ENCODE measurements around the gene KPNA5.

Gene KPNA5

GRCh38 chr6:116745176-116745575 is 64.2 kb downstream of the KPNA5 start:
- Histone ChIP-seq H2BK15ac (ENCODE audit: low read depth, poor library complexity, severe bottlenecking) (no peak overlapping the region), H4K91ac (ENCODE audit: low read length) (no peak overlapping the region)

GRCh38 chr6:116761779-116762178 is 80.8 kb downstream of the KPNA5 start:
- peaks cover 12 to 13% of the 10 kb centered on the region in 2 experiments for H3K27me3 ChIP-seq (ENCODE audit: control insufficient read depth in 1 of 2, insufficient read depth in 1 of 2, low read length in 2 of 2)
- H3K9me3 ChIP-seq (ENCODE audit: control insufficient read depth, low read length), result no peaks in the 10 kb centered on the region
- no peak overlapping the region for H3K18ac ChIP-seq (ENCODE audit: low read depth in 1 of 2, low read length in 2 of 2)
- H3K79me1 ChIP-seq (replicated peaks; ENCODE audit: low read length, poor library complexity, severe bottlenecking), result no peaks in the 10 kb centered on the region
- no peaks in the 10 kb centered on the region for H3K36me3 ChIP-seq (ENCODE audit: control insufficient read depth in 1 of 2, insufficient read depth in 2 of 2, low read depth in 1 of 2, low read length in 2 of 2)
- H3K27ac ChIP-seq (ENCODE audit: low read length, poor library complexity, severe bottlenecking), result no peak overlapping the region
- H3K14ac ChIP-seq (ENCODE audit: low read length in 2 of 2), result no peak overlapping the region
- H2BK12ac ChIP-seq (ENCODE audit: low read length in 2 of 2), result no peak overlapping the region
- WGBS, result 56% methylated on average over 3 of the region's 4 CpGs
- no peak overlapping the region for H2AK5ac ChIP-seq (ENCODE audit: low read length, severe bottlenecking)
- H3K9ac ChIP-seq (ENCODE audit: low read length), result no peak overlapping the region
- peaks cover 12% of the 10 kb centered on the region for H3K4me1 ChIP-seq (ENCODE audit: control insufficient read depth, insufficient read depth, low read depth, low read length)
- no peak overlapping the region for H2BK5ac ChIP-seq (ENCODE audit: low read depth, low read length, poor library complexity, severe bottlenecking)
- H4K8ac ChIP-seq (ENCODE audit: low read length), result no peak overlapping the region
- H3K23ac ChIP-seq (ENCODE audit: low read length in 2 of 2), result no peak overlapping the region
- H4K91ac ChIP-seq (ENCODE audit: low read length), result no peak overlapping the region
- H2AFZ ChIP-seq (ENCODE audit: low read depth, low read length), result no peak overlapping the region
- no peak overlapping the region for H2BK15ac ChIP-seq (ENCODE audit: low read depth, poor library complexity, severe bottlenecking)
- no peak overlapping the region for H2BK120ac ChIP-seq (ENCODE audit: low read depth, low read length)
- H3K4me3 ChIP-seq (ENCODE audit: insufficient read depth in 1 of 2, low read depth in 1 of 2, low read length in 2 of 2), result no peak overlapping the region
- no peak overlapping the region for H3K4me2 ChIP-seq (ENCODE audit: low read length, poor library complexity, severe bottlenecking)
- DNase-seq, result no peak
- no peak overlapping the region for H3K4ac ChIP-seq (ENCODE audit: low read depth in 1 of 2, low read length in 2 of 2)

More at GRCh38 chr6:116745176-116745575, 64.2 kb downstream of the KPNA5 start:
- Histone ChIP-seq H4K8ac (ENCODE audit: low read length) (no peak overlapping the region), H3K79me1 (replicated peaks; ENCODE audit: low read length, poor library complexity, severe bottlenecking) (no peaks in the 10 kb centered on the region), H2BK12ac (ENCODE audit: low read length in 2 of 2) (no peak overlapping the region), H3K36me3 (ENCODE audit: control insufficient read depth in 1 of 2, insufficient read depth in 2 of 2, low read depth in 1 of 2, low read length in 2 of 2) (no peaks in the 10 kb centered on the region), H3K23ac (ENCODE audit: low read length in 2 of 2) (no peak overlapping the region), H3K4me2 (ENCODE audit: low read length, poor library complexity, severe bottlenecking) (no peak overlapping the region), H3K18ac (ENCODE audit: low read depth in 1 of 2, low read length in 2 of 2) (no peak overlapping the region), H3K4ac (ENCODE audit: low read depth in 1 of 2, low read length in 2 of 2) (no peak overlapping the region), H3K27ac (ENCODE audit: low read length, poor library complexity, severe bottlenecking) (no peak overlapping the region), H3K9me3 (ENCODE audit: control insufficient read depth, low read length) (peaks cover 9% of the 10 kb centered on the region), H2AFZ (ENCODE audit: low read depth, low read length) (no peak overlapping the region), H2BK120ac (ENCODE audit: low read depth, low read length) (no peak overlapping the region), H2BK5ac (ENCODE audit: low read depth, low read length, poor library complexity, severe bottlenecking) (no peak overlapping the region), H2AK5ac (ENCODE audit: low read length, severe bottlenecking) (no peak overlapping the region), H3K9ac (ENCODE audit: low read length) (no peak overlapping the region), H3K27me3 (ENCODE audit: control insufficient read depth in 1 of 2, insufficient read depth in 1 of 2, low read length in 2 of 2) (no peaks in the 10 kb centered on the region), H3K14ac (ENCODE audit: low read length in 2 of 2) (no peak overlapping the region), H3K4me1 (ENCODE audit: control insufficient read depth, insufficient read depth, low read depth, low read length) (no peaks in the 10 kb centered on the region), H3K4me3 (ENCODE audit: insufficient read depth in 1 of 2, low read depth in 1 of 2, low read length in 2 of 2) (no peak overlapping the region)
- 58% methylated on average over 3 of the region's 5 CpGs for WGBS
- DNase-seq, result no peak

- H3K18ac ChIP-seq (ENCODE audit: low read depth in 1 of 2, low read length in 2 of 2), result no peak overlapping the region
- peaks cover 13 to 17% of the 10 kb centered on the region in 2 experiments for H3K27me3 ChIP-seq (ENCODE audit: control insufficient read depth in 1 of 2, insufficient read depth in 1 of 2, low read length in 2 of 2)
- H3K14ac ChIP-seq (ENCODE audit: low read length in 2 of 2), result no peak overlapping the region
- H3K27ac ChIP-seq (ENCODE audit: low read length, poor library complexity, severe bottlenecking), result no peak overlapping the region
- H2BK12ac ChIP-seq (ENCODE audit: low read length in 2 of 2), result no peak overlapping the region
- no peak overlapping the region for H2BK120ac ChIP-seq (ENCODE audit: low read depth, low read length)
- no peak overlapping the region for H2BK15ac ChIP-seq (ENCODE audit: low read depth, poor library complexity, severe bottlenecking)
- no peak overlapping the region for H3K23ac ChIP-seq (ENCODE audit: low read length in 2 of 2)
- WGBS, result no CpG with 5 or more reads among the region's 1 CpG
- H3K9ac ChIP-seq (ENCODE audit: low read length), result no peak overlapping the region
- no peak overlapping the region for H4K91ac ChIP-seq (ENCODE audit: low read length)
- peaks cover 12% of the 10 kb centered on the region for H3K4me1 ChIP-seq (ENCODE audit: control insufficient read depth, insufficient read depth, low read depth, low read length)
- no peak overlapping the region for H3K4me2 ChIP-seq (ENCODE audit: low read length, poor library complexity, severe bottlenecking)
- no peaks in the 10 kb centered on the region for H3K79me1 ChIP-seq (replicated peaks; ENCODE audit: low read length, poor library complexity, severe bottlenecking)
- no peak overlapping the region for H2BK5ac ChIP-seq (ENCODE audit: low read depth, low read length, poor library complexity, severe bottlenecking)
- H3K36me3 ChIP-seq (ENCODE audit: control insufficient read depth in 1 of 2, insufficient read depth in 2 of 2, low read depth in 1 of 2, low read length in 2 of 2), result no peaks in the 10 kb centered on the region
- DNase-seq, result no peak
- H3K9me3 ChIP-seq (ENCODE audit: control insufficient read depth, low read length), result no peaks in the 10 kb centered on the region
- no peak overlapping the region for H3K4me3 ChIP-seq (ENCODE audit: insufficient read depth in 1 of 2, low read depth in 1 of 2, low read length in 2 of 2)
- no peak overlapping the region for H3K4ac ChIP-seq (ENCODE audit: low read depth in 1 of 2, low read length in 2 of 2)
- no peak overlapping the region for H2AK5ac ChIP-seq (ENCODE audit: low read length, severe bottlenecking)
- H2AFZ ChIP-seq (ENCODE audit: low read depth, low read length), result no peak overlapping the region
- H4K8ac ChIP-seq (ENCODE audit: low read length), result no peak overlapping the region
Observed at GRCh38 chr6:116762235-116762634, 81.2 kb downstream of the KPNA5 start.

GRCh38 chr6:116763048-116763447 is 82.0 kb downstream of the KPNA5 start:
- H3K27me3 ChIP-seq (ENCODE audit: control insufficient read depth in 1 of 2, insufficient read depth in 1 of 2, low read length in 2 of 2), result peaks cover 13 to 17% of the 10 kb centered on the region in 2 experiments
- no peak overlapping the region for H3K14ac ChIP-seq (ENCODE audit: low read length in 2 of 2)
- H4K8ac ChIP-seq (ENCODE audit: low read length), result no peak overlapping the region
- H2BK5ac ChIP-seq (ENCODE audit: low read depth, low read length, poor library complexity, severe bottlenecking), result no peak overlapping the region
- no peak overlapping the region for H3K27ac ChIP-seq (ENCODE audit: low read length, poor library complexity, severe bottlenecking)
- H3K79me1 ChIP-seq (replicated peaks; ENCODE audit: low read length, poor library complexity, severe bottlenecking), result no peaks in the 10 kb centered on the region
- H4K91ac ChIP-seq (ENCODE audit: low read length), result no peak overlapping the region
- no peak overlapping the region for H2BK15ac ChIP-seq (ENCODE audit: low read depth, poor library complexity, severe bottlenecking)
- no peak overlapping the region for H3K4me2 ChIP-seq (ENCODE audit: low read length, poor library complexity, severe bottlenecking)
- no peak overlapping the region for H3K4ac ChIP-seq (ENCODE audit: low read depth in 1 of 2, low read length in 2 of 2)
- H3K4me3 ChIP-seq (ENCODE audit: insufficient read depth in 1 of 2, low read depth in 1 of 2, low read length in 2 of 2), result no peak overlapping the region
- H3K9me3 ChIP-seq (ENCODE audit: control insufficient read depth, low read length), result no peaks in the 10 kb centered on the region
- no peak overlapping the region for H3K18ac ChIP-seq (ENCODE audit: low read depth in 1 of 2, low read length in 2 of 2)
- H2AFZ ChIP-seq (ENCODE audit: low read depth, low read length), result no peak overlapping the region
- H2BK120ac ChIP-seq (ENCODE audit: low read depth, low read length), result no peak overlapping the region
- DNase-seq, result no peak
- no peaks in the 10 kb centered on the region for H3K36me3 ChIP-seq (ENCODE audit: control insufficient read depth in 1 of 2, insufficient read depth in 2 of 2, low read depth in 1 of 2, low read length in 2 of 2)
- no peak overlapping the region for H3K23ac ChIP-seq (ENCODE audit: low read length in 2 of 2)
- peaks cover 12% of the 10 kb centered on the region for H3K4me1 ChIP-seq (ENCODE audit: control insufficient read depth, insufficient read depth, low read depth, low read length)
- H2AK5ac ChIP-seq (ENCODE audit: low read length, severe bottlenecking), result no peak overlapping the region
- H3K9ac ChIP-seq (ENCODE audit: low read length), result no peak overlapping the region
- H2BK12ac ChIP-seq (ENCODE audit: low read length in 2 of 2), result no peak overlapping the region

All from mesenchymal stem cell (in vitro differentiated cells and primary cell).